GM10248 (cell line): Measurements from ENCODE around the gene NOSIP.

Experiments used
- CTCF ChIA-PET: fragments of 300-600 bp; sonication (Branson Sonifier 250); formaldehyde crosslinking; extraction: SDS; loops from one replicate; lab custom pipeline; 2021; ENCODE audit warnings: antibody characterized with exemption; lab: Yijun Ruan, JAX
- POLR2A ChIA-PET: fragments of 350-650 bp; sonication (Branson Sonifier 250); formaldehyde crosslinking; extraction: SDS; loops from one replicate; lab custom pipeline; 2020; ENCODE audit warnings: antibody characterized with exemption; lab: Yijun Ruan, JAX
- DNase-seq: peaks from one replicate; pipeline ENCODE4 v3.0.0; 2012; ENCODE audit errors: extremely low spot score
- TF ChIP-seq, protein P1 (sequence below): IDR thresholded peaks from 2 replicates; pipeline ENCODE4 v1.5.1; 2012; ENCODE audit warnings: mild to moderate bottlenecking, low read depth; ENCODE audit errors: extremely low read depth, missing control alignments, control extremely low read depth

NOSIP gene

GRCh38 chr19:49534632-49535385 is 45.5 kb downstream of the NOSIP start:
- DNase-seq: no peak
- TF ChIP-seq, protein P1, sequence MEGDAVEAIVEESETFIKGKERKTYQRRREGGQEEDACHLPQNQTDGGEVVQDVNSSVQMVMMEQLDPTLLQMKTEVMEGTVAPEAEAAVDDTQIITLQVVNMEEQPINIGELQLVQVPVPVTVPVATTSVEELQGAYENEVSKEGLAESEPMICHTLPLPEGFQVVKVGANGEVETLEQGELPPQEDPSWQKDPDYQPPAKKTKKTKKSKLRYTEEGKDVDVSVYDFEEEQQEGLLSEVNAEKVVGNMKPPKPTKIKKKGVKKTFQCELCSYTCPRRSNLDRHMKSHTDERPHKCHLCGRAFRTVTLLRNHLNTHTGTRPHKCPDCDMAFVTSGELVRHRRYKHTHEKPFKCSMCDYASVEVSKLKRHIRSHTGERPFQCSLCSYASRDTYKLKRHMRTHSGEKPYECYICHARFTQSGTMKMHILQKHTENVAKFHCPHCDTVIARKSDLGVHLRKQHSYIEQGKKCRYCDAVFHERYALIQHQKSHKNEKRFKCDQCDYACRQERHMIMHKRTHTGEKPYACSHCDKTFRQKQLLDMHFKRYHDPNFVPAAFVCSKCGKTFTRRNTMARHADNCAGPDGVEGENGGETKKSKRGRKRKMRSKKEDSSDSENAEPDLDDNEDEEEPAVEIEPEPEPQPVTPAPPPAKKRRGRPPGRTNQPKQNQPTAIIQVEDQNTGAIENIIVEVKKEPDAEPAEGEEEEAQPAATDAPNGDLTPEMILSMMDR: no peak
- ChIA-PET POLR2A (no interaction called here), CTCF (interaction anchor here (0.7 to 4.2 kb wide), 12 partner anchors 8 to 146 kb away, joined by 3 to 31 read pairs (median 4); no protein-coding TSS in a partner anchor)

DNA sequence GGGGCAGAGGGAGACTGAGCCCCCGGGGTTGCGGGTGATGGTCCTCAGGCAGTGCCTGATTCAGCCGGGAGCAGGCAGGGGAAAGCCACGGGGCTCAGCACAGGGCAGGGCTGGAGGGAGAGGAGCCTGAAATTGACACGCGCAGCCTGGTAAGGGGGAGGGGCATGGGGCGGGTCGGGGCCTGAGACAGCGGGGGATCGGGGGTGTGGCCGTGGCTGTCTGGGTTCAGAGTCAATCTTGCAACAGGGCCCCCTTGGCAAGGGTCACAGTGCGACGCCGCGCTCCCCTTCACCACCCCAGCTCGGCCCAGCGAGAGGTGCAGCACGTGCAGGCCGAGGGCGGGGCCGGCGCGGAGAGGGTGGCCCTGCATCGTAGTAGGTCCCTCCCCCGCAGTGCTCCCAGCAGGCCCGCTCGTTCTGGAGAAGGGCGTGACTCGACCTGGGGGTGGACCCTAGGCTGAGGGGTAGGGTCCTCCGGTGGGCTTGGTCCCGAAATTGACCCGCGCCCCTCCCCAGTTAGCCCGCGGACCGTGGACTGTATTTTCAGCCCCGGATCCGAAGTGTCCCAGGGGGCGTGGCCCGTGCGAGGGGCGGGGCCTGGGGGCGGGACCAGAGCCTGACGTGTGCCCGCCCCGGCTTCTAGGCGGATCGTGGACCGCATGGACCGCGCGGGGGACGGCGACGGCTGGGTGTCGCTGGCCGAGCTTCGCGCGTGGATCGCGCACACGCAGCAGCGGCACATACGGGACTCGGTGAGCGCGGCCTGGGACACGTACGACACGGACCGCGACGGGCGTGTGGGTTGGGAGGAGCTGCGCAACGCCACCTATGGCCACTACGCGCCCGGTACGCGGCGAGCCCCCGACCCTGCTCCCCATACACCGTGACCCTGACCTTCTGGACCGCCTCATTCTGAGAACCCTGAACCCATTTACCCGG is 46.5 kb downstream of the NOSIP start:
- ChIA-PET POLR2A (interaction anchor here (0.6 kb wide), 1 partner anchor 16 kb away, joined by 3 read pairs; no protein-coding TSS in a partner anchor), CTCF (interaction anchor here (0.7 to 4.2 kb wide), 9 partner anchors 9 to 147 kb away, joined by 3 to 31 read pairs (median 4); no protein-coding TSS in a partner anchor)
- DNase-seq: peak; percentile 84
- TF ChIP-seq, protein P1: peak; percentile 13

GRCh38 chr19:49530708-49531107 is 49.6 kb downstream of the NOSIP start:
- TF ChIP-seq, protein P1: no peak
- CTCF ChIA-PET: interaction anchor here (1.4 to 2.1 kb wide), 2 partner anchors 16 to 57 kb away, joined by 4 to 12 read pairs; partner anchors contain the start of gene FLT3LG
- POLR2A ChIA-PET: no interaction called here
- DNase-seq: no peak

- CTCF ChIA-PET: interaction anchor here (1.0 to 1.6 kb wide), 3 partner anchors 15 to 42 kb away, joined by 4 to 8 read pairs (median 6); no protein-coding TSS in a partner anchor
Measured at GRCh38 chr19:49528211-49528771, 52.1 kb downstream of the NOSIP start.

DNA sequence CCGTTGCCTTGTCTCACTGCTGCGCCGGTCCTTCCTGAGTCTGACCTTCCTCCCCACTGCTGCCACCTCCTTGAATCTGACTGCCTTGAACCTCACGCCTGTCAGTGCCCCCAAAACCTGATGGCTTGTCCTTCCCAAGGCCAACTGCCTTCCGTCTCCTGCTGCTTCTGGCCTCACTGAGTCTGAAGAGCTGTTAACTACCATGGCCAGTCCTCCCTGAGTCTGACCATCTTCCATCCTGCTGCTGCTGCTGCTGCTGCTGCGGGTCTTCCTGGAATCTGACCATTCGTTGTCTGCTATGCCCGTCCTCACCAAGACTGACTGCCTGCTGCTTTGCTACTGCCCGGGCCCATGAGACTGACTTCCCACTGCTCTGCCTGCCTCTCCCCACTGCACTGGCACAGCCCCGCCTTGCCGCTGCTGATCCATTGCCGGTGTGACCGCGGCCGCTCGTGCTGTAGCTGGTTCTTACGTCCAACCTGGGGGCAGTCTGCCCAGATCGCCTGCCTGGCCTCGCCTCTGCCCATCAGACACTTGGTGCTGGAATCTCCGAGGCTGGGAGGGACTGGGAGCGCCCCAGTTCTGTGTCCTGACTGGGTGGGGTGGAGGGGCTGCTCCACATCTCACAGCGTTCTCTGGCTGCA is 55.4 kb downstream of the NOSIP start:
- DNase-seq: no peak
- POLR2A ChIA-PET: no interaction called here
- TF ChIP-seq, protein P1: no peak
- CTCF ChIA-PET: interaction anchor here (1.8 kb wide), 1 partner anchor 45 kb away, joined by 5 read pairs; no protein-coding TSS in a partner anchor

More at GRCh38 chr19:49528211-49528771, 52.1 kb downstream of the NOSIP start:
- TF ChIP-seq, protein P1: no peak
- POLR2A ChIA-PET: interaction anchor here (0.5 kb wide), 1 partner anchor 58 kb away, joined by 5 read pairs; no protein-coding TSS in a partner anchor
- DNase-seq: no peak
